OCI-LY1 (cell line): ENCODE data around the gene RELL1.

ENCODE experiments used
- H2AFZ ChIP-seq: fragments of 200-600 bp; sonication (generic), shearing (Covaris generic); 2 replicates; pipeline ENCODE4 v1.6.0; 2014; ENCODE audit warnings: antibody characterized with exemption, mild to moderate bottlenecking, low read length
- H3F3A ChIP-seq: fragments of 200-600 bp; sonication (generic), shearing (Covaris generic); 2 replicates; pipeline ENCODE4 v1.6.0; 2014; ENCODE audit warnings: mild to moderate bottlenecking, antibody characterized with exemption, low read length, moderate library complexity; ENCODE audit not compliant: insufficient read depth
- H3K27ac ChIP-seq: fragments of 200-600 bp; sonication (generic); 2 replicates; pipeline ENCODE4 v1.5.1; 2014; ENCODE audit warnings: low read length, mixed run types, mild to moderate bottlenecking, low read depth; ENCODE audit not compliant: poor library complexity, severe bottlenecking
- H3K27me3 ChIP-seq: fragments of 200-600 bp; sonication (generic); 2 replicates; pipeline ENCODE4 v1.6.0; 2014; ENCODE audit warnings: antibody characterized with exemption, mild to moderate bottlenecking, low read length, moderate library complexity; ENCODE audit not compliant: insufficient read depth
- H3K36me3 ChIP-seq: fragments of 200-600 bp; sonication (generic); 2 replicates; pipeline ENCODE4 v1.6.1; 2014; ENCODE audit warnings: mild to moderate bottlenecking, antibody characterized with exemption, low read length, moderate library complexity, mixed read lengths; ENCODE audit not compliant: insufficient read depth
- H3K4me1 ChIP-seq: fragments of 200-600 bp; sonication (generic); 2 replicates; pipeline ENCODE4 v1.5.1; 2014; ENCODE audit warnings: mild to moderate bottlenecking, low read length, moderate library complexity; ENCODE audit not compliant: insufficient read depth, severe bottlenecking
- H3K4me2 ChIP-seq: fragments of 200-600 bp; sonication (generic), shearing (Covaris generic); 2 replicates; pipeline ENCODE4 v1.6.1; 2014; ENCODE audit warnings: low read length
- H3K4me3 ChIP-seq: fragments of 200-600 bp; sonication (generic); 2 replicates; pipeline ENCODE4 v1.5.1; 2014; ENCODE audit warnings: low read length, low read depth, mild to moderate bottlenecking, mixed read lengths; ENCODE audit not compliant: poor library complexity, severe bottlenecking
- H3K79me2 ChIP-seq: fragments of 200-600 bp; shearing (Covaris generic); 2 replicates; pipeline ENCODE4 v1.6.1; 2016; ENCODE audit warnings: mixed run types, low read length, mixed read lengths; ENCODE audit not compliant: insufficient read depth
- H3K9ac ChIP-seq: fragments of 200-600 bp; sonication (generic), shearing (Covaris generic); 2 replicates; pipeline ENCODE4 v1.6.1; 2014; ENCODE audit warnings: mild to moderate bottlenecking, low read length, mixed read lengths
- H3K9me2 ChIP-seq: fragments of 200-600 bp; sonication (generic), shearing (Covaris generic); 2 replicates; pipeline ENCODE4 v1.6.1; 2014; ENCODE audit warnings: low read depth, mild to moderate bottlenecking, low read length, mixed read lengths
- H3K9me3 ChIP-seq: fragments of 200-600 bp; shearing (Covaris generic); 2 replicates; pipeline ENCODE4 v1.6.1; 2014; ENCODE audit warnings: low read length, mixed read lengths
- H4K20me1 ChIP-seq: fragments of 200-600 bp; sonication (generic), shearing (Covaris generic); 2 replicates; pipeline ENCODE4 v1.6.0; 2016; ENCODE audit warnings: mild to moderate bottlenecking, low read length; ENCODE audit not compliant: insufficient read depth
- EZH2 ChIP-seq: fragments of 200-600 bp; sonication (generic), shearing (Covaris generic); IDR thresholded peaks from 2 replicates; pipeline ENCODE4 v1.8.0; 2017; ENCODE audit warnings: borderline replicate concordance, mixed run types, mild to moderate bottlenecking, antibody characterized with exemption, low read length, moderate library complexity, mixed read lengths
- TF ChIP-seq, protein P1 (sequence below): fragments of 200-600 bp; sonication (generic), shearing (Covaris generic); IDR thresholded peaks from 2 replicates; pipeline ENCODE4 v1.5.1; 2017; ENCODE audit warnings: mild to moderate bottlenecking, antibody characterized with exemption, low read length, moderate library complexity, mixed read lengths

RELL1 gene

GRCh38 chr4:37607018-37607417 lies 79.2 kb downstream of the RELL1 start:
- no peak overlapping the region for H3K4me2 ChIP-seq

DNA sequence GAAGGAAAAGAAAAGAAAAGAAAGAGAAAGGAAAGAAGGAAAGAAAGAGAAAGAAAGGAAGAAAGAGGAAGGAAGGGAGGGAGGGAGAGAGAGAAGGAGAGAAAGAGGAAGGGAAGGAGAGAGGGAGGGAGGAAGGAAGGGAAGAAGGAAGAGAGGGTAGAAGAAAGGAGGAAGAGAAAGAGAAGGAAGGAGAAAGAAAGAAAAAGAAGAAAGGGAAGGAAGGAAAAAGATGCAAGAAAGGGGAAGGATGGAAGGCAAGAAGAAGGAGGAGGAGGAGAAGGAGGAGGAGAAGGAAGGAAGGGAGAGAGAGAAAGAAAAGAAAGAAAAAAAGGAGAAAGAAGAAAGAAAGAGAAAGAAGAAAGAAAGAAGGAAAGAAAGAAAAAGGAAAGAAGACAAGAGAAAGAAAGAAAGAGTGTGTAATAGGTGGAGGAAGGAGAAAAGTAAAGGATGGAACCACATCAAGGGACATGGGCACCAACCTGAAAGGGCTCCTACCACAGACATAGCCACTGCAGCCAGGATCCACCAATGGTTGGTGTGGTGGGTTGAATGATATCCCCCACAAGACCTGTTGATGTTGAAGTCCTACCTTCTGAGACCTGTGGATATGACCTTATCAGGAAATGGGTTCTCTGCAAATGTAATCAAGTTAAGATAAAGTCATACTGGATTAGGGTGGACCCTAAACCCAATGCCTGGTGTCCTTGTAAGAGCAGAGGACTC lies 80.2 kb downstream of the RELL1 start:
- H3K27me3 ChIP-seq, result no peaks in the 10 kb centered on the region
- no peak overlapping the region for H3K4me3 ChIP-seq
- H2AFZ ChIP-seq, result no peak overlapping the region
- H3K9ac ChIP-seq, result no peak overlapping the region
- TF ChIP-seq, protein P1, sequence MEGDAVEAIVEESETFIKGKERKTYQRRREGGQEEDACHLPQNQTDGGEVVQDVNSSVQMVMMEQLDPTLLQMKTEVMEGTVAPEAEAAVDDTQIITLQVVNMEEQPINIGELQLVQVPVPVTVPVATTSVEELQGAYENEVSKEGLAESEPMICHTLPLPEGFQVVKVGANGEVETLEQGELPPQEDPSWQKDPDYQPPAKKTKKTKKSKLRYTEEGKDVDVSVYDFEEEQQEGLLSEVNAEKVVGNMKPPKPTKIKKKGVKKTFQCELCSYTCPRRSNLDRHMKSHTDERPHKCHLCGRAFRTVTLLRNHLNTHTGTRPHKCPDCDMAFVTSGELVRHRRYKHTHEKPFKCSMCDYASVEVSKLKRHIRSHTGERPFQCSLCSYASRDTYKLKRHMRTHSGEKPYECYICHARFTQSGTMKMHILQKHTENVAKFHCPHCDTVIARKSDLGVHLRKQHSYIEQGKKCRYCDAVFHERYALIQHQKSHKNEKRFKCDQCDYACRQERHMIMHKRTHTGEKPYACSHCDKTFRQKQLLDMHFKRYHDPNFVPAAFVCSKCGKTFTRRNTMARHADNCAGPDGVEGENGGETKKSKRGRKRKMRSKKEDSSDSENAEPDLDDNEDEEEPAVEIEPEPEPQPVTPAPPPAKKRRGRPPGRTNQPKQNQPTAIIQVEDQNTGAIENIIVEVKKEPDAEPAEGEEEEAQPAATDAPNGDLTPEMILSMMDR, result no peak
- no peak for TF ChIP-seq EZH2
- no peaks in the 10 kb centered on the region for H3F3A ChIP-seq
- no peaks in the 10 kb centered on the region for H3K9me2 ChIP-seq
- no peaks in the 10 kb centered on the region for H4K20me1 ChIP-seq
- no peak overlapping the region for H3K4me2 ChIP-seq
- no peaks in the 10 kb centered on the region for H3K79me2 ChIP-seq
- peaks cover 4% of the 10 kb centered on the region for H3K4me1 ChIP-seq
- H3K36me3 ChIP-seq, result peaks cover 8% of the 10 kb centered on the region; the same call in 1 of the 2 replicates
- H3K9me3 ChIP-seq, result 0 out of 2 replicates have a peak, but pooled peaks cover 3% of the 10 kb centered on the region
- H3K27ac ChIP-seq, result no peak overlapping the region

More at GRCh38 chr4:37607018-37607417, 79.2 kb downstream of the RELL1 start:
- H3K27ac ChIP-seq, result no peak overlapping the region
- no peak overlapping the region for H2AFZ ChIP-seq
- no peaks in the 10 kb centered on the region for H4K20me1 ChIP-seq
- no peak overlapping the region for H3K4me3 ChIP-seq
- 0 out of 2 replicates have a peak, but pooled peaks cover 3% of the 10 kb centered on the region for H3K9me3 ChIP-seq
- H3F3A ChIP-seq, result no peaks in the 10 kb centered on the region
- no peaks in the 10 kb centered on the region for H3K79me2 ChIP-seq
- TF ChIP-seq, protein P1, result no peak
- TF ChIP-seq EZH2, result no peak
- H3K36me3 ChIP-seq, result peaks cover 8% of the 10 kb centered on the region; the same call in 1 of the 2 replicates
- H3K27me3 ChIP-seq, result no peaks in the 10 kb centered on the region
- H3K4me1 ChIP-seq, result peaks cover 4% of the 10 kb centered on the region
- no peak overlapping the region for H3K9ac ChIP-seq
- H3K9me2 ChIP-seq, result no peaks in the 10 kb centered on the region

DNA sequence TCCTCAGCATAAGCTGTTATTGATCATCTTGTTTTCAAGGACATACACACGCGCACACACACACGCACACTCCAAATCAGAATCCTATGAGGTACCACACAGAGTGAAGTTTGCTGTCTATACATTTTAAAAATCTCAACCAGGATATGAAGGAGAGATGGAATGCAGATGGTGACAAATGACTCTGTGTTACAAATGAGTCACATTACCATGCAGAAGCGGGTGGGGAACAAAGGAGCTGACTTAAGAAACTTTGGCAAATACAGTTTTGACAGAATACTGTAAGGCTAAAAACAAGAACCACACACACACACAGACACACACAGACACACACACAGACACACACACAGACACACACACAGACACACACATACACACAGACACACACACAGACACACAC lies 81.7 kb downstream of the RELL1 start:
- H3K9ac ChIP-seq, result no peak overlapping the region
- H3K27ac ChIP-seq, result no peak overlapping the region
- no peaks in the 10 kb centered on the region for H3K9me2 ChIP-seq
- TF ChIP-seq, protein P1, result no peak
- no peak for TF ChIP-seq EZH2
- no peaks in the 10 kb centered on the region for H3K79me2 ChIP-seq
- no peak overlapping the region for H2AFZ ChIP-seq
- 0 out of 2 replicates have a peak, but pooled peaks cover 2% of the 10 kb centered on the region for H3K9me3 ChIP-seq
- no peaks in the 10 kb centered on the region for H3F3A ChIP-seq
- no peaks in the 10 kb centered on the region for H3K27me3 ChIP-seq
- H3K36me3 ChIP-seq, result peaks cover 3% of the 10 kb centered on the region; the same call in 1 of the 2 replicates
- H3K4me3 ChIP-seq, result no peak overlapping the region
- no peak overlapping the region for H3K4me2 ChIP-seq
- no peaks in the 10 kb centered on the region for H4K20me1 ChIP-seq
- peaks cover 4% of the 10 kb centered on the region for H3K4me1 ChIP-seq
